22Rv1 (cell line): ENCODE data around the gene PACC1.

ENCODE experiments used
- CTCF ChIP-seq: fragments of 450-650 bp; IDR thresholded peaks from 2 replicates; pipeline ENCODE4 v1.5.1; 2017; ENCODE audit warnings: mild to moderate bottlenecking
- ZFX ChIP-seq: fragments of 450-650 bp; IDR thresholded peaks from 2 replicates; pipeline ENCODE4 v1.6.1; 2017; ENCODE audit warnings: antibody characterized with exemption, borderline replicate concordance

GRCh38 chr1:212438831-212439237 lies 24.1 kb upstream of the PACC1 start:
- TF ChIP-seq CTCF (no peak), ZFX (no peak)
